Panc1 (cell line): ENCODE measurements around the gene CACNA1C. TPM values are rescaled to one million over a fixed set of nuclear protein-coding genes. Genes with fewer than 3 reads are reported as not detected.

ENCODE experiments used
- ATAC-seq: fragments of 200-7000 bp; cut with Tn5 transposase; 2 replicates; pipeline ENCODE4 v1.9.1; 2020; ENCODE audit warnings: mild to moderate bottlenecking, moderate library complexity
- BruUV-seq: library from RNA; stranded (reverse); fragments of 400-500 nt; replicated peaks from 2 replicates; lab custom pipeline; 2021; lab: Mats Ljungman, UMichigan
- CTCF ChIA-PET: fragments of 300-600 bp; sonication (Branson Sonifier 250); formaldehyde crosslinking; loops from one replicate; lab custom pipeline; 2022; ENCODE audit warnings: antibody characterized with exemption; lab: Charles Lee
- POLR2A ChIA-PET: fragments of 300-600 bp; sonication (Branson Sonifier 250); formaldehyde crosslinking; loops from one replicate; lab custom pipeline; 2022; ENCODE audit warnings: antibody characterized with exemption; lab: Charles Lee
- DNase-seq: peaks from one replicate; pipeline ENCODE4 v3.0.0-alpha.2; 2010; ENCODE audit warnings: low read depth, low spot score
- H3K27ac ChIP-seq: 2 replicates; pipeline ENCODE4 v1.5.1; 2011; ENCODE audit warnings: mild to moderate bottlenecking, low read length, inconsistent platforms
- H3K27me3 ChIP-seq: fragments of 200-500 bp; sonication (Bioruptor generic); 2 replicates; pipeline ENCODE4 v1.6.0; 2014; ENCODE audit warnings: low read length, inconsistent platforms; ENCODE audit not compliant: control insufficient read depth, insufficient read depth
- H3K36me3 ChIP-seq: fragments of 200-500 bp; sonication (Bioruptor generic); 2 replicates; pipeline ENCODE4 v1.5.1; 2014; ENCODE audit warnings: inconsistent platforms, mild to moderate bottlenecking, low read length, moderate library complexity; ENCODE audit not compliant: control insufficient read depth, insufficient read depth
- H3K4me1 ChIP-seq: 2 replicates; pipeline ENCODE4 v1.5.1; 2011; ENCODE audit warnings: inconsistent platforms, mild to moderate bottlenecking, low read length, moderate library complexity; ENCODE audit not compliant: control insufficient read depth, insufficient read depth
- H3K4me3 ChIP-seq, 2 experiments: 2 replicates each; pipeline ENCODE4 v1.5.1; 2011 to 2012; ENCODE audit warnings: low read depth in 2 of 2, low read length in 2 of 2, mild to moderate bottlenecking in 2 of 2, inconsistent platforms in 1 of 2, moderate library complexity in 1 of 2
- H3K9me3 ChIP-seq: fragments of 200-500 bp; sonication (Bioruptor generic); 2 replicates; pipeline ENCODE4 v1.5.1; 2014; ENCODE audit warnings: low read depth, mild to moderate bottlenecking, inconsistent platforms, low read length, moderate library complexity; ENCODE audit not compliant: control insufficient read depth, insufficient read depth
- CTCF ChIP-seq: fragments of 450-650 bp; IDR thresholded peaks from 2 replicates; pipeline ENCODE4 v1.5.1; 2017; ENCODE audit warnings: mild to moderate bottlenecking
- POLR2AphosphoS5 ChIP-seq: IDR thresholded peaks from 2 replicates; pipeline ENCODE4 v1.6.1; 2012; ENCODE audit warnings: mild to moderate bottlenecking, low read depth, low read length, moderate library complexity
- REST ChIP-seq, 2 experiments: IDR thresholded peaks; 2 replicates each; pipeline ENCODE4 v1.6.1; 2011 to 2012; ENCODE audit warnings: low read depth in 2 of 2, control low read depth in 1 of 2, low read length in 1 of 2, mild to moderate bottlenecking in 1 of 2, moderate library complexity in 1 of 2; ENCODE audit not compliant: insufficient read depth in 1 of 2
- SIN3A ChIP-seq: IDR thresholded peaks from 2 replicates; pipeline ENCODE4 v1.6.1; 2012; ENCODE audit warnings: low read depth, mild to moderate bottlenecking, low read length, moderate library complexity, borderline replicate concordance; ENCODE audit not compliant: insufficient read depth
- TCF7L2 ChIP-seq: IDR thresholded peaks from 2 replicates; pipeline ENCODE4 v1.6.1; 2011; ENCODE audit warnings: mild to moderate bottlenecking, low read depth, low read length, inconsistent platforms
- in situ Hi-C: cut with HindIII; loops from 2 replicates; pipeline ENCODE4 v1.10.0; 2016; ENCODE audit warnings: low sequenced_read_pairs, low pct_unique_long_range_greater_than_20kb
- intact Hi-C: fragments of 100-400 bp; cut with micrococcal nuclease; formaldehyde crosslinking; loops from one replicate; pipeline ENCODE4 v1.10.0; 2022; ENCODE audit not compliant: unreplicated experiment
- total RNA-seq: library from RNA; stranded (reverse); gene quantifications from one replicate; pipeline ENCODE4 v1.2.1, GENCODE V29; 2021; ENCODE audit not compliant: unreplicated experiment

The CACNA1C gene
- total RNA-seq, 1 experiment from 2014 or later, result 0.03 TPM

- ATAC-seq (no peak), DNase-seq (no peak)
- BruUV-seq, result no TSS peak
- H3K27ac ChIP-seq, result no peak overlapping the region
- no peaks in the 10 kb centered on the region for H3K36me3 ChIP-seq
- H3K4me3 ChIP-seq, result no peak overlapping the region
- TF ChIP-seq CTCF (no peak), SIN3A (no peak), POLR2AphosphoS5 (no peak), REST (IDR thresholded peaks at IDR 0.05; ENCODE audit: insufficient read depth in 1 of 2, low read depth in 2 of 2, low read length in 1 of 2) (no peak), TCF7L2 (no peak)
- ChIA-PET CTCF (interaction anchor here (0.6 kb wide), 1 partner anchor 311 kb away, joined by 3 read pairs; no protein-coding TSS in a partner anchor), POLR2A (no interaction called here)
- intact Hi-C loops (no loop called here), in situ Hi-C loops (no loop called here)
- H3K27me3 ChIP-seq, result no peaks in the 10 kb centered on the region; the same call in 1 of the 2 replicates
- no peaks in the 10 kb centered on the region for H3K9me3 ChIP-seq
- H3K4me1 ChIP-seq, result no peaks in the 10 kb centered on the region
Measured at GRCh38 chr12:2271961-2272360, 219.2 kb downstream of the CACNA1C start.

- no peaks in the 10 kb centered on the region; the same call in 1 of the 2 replicates for H3K27me3 ChIP-seq
- ChIA-PET CTCF (no interaction called here), POLR2A (no interaction called here)
- intact Hi-C loops (no loop called here), in situ Hi-C loops (no loop called here)
- H3K27ac ChIP-seq, result no peak overlapping the region
- BruUV-seq, result no TSS peak
- H3K4me3 ChIP-seq, result no peak overlapping the region
- no peaks in the 10 kb centered on the region for H3K9me3 ChIP-seq
- TF ChIP-seq POLR2AphosphoS5 (no peak), TCF7L2 (no peak), SIN3A (no peak), REST (IDR thresholded peaks at IDR 0.05; ENCODE audit: insufficient read depth in 1 of 2, low read depth in 2 of 2, low read length in 1 of 2) (no peak), CTCF (no peak)
- H3K36me3 ChIP-seq, result no peaks in the 10 kb centered on the region
- DNase-seq, result no peak
- H3K4me1 ChIP-seq, result no peaks in the 10 kb centered on the region
- no peak for ATAC-seq
Measured at GRCh38 chr12:2273288-2273687, 220.5 kb downstream of the CACNA1C start.
